ENCODE results near the gene ASCL2.

DNA sequence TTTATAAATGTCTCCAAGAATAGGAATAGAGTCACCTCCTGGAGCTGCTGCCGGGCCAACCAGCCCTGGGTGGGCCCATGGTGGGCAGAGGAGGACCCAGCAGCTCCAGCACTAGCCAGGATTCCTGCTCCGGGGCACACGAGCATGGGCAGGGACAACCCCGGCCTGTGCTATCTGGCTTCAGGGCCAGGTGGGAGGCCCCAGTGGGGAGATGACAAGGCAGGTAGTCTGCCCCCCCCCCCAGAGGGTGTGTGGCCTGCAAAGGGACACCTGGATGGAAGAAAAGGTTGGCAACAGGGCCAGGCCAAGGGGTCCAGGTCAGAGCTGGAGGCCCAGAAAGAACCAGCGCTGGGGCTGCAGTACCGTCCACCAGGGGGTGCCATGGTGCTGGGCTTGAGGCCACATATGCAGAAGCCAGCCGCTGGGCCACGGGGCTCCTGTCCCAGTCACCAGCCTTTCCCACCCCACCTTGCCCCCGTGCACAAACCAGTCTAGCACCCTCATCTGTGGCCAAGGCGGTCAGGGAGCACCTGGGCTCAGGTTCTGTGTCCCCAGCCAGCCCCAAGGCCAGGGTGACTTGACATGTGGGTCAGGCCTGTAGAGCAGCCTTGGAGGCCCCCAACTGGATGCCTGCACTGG is 34.9 kb upstream of the ASCL2 start:
- TF ChIP-seq, protein P1, sequence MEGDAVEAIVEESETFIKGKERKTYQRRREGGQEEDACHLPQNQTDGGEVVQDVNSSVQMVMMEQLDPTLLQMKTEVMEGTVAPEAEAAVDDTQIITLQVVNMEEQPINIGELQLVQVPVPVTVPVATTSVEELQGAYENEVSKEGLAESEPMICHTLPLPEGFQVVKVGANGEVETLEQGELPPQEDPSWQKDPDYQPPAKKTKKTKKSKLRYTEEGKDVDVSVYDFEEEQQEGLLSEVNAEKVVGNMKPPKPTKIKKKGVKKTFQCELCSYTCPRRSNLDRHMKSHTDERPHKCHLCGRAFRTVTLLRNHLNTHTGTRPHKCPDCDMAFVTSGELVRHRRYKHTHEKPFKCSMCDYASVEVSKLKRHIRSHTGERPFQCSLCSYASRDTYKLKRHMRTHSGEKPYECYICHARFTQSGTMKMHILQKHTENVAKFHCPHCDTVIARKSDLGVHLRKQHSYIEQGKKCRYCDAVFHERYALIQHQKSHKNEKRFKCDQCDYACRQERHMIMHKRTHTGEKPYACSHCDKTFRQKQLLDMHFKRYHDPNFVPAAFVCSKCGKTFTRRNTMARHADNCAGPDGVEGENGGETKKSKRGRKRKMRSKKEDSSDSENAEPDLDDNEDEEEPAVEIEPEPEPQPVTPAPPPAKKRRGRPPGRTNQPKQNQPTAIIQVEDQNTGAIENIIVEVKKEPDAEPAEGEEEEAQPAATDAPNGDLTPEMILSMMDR (IDR thresholded peaks at IDR 0.05; ENCODE audit: low read depth, low read length, poor library complexity, severe bottlenecking): peak; percentile 90
- TF ChIP-seq EZH2phosphoT487 (IDR thresholded peaks at IDR 0.05; ENCODE audit: borderline replicate concordance, low read length): no peak
